ENCODE results near the gene RND3. TPM values are rescaled to one million over a fixed set of nuclear protein-coding genes. Genes with fewer than 3 reads are reported as not detected.

The RND3 gene, protein sequence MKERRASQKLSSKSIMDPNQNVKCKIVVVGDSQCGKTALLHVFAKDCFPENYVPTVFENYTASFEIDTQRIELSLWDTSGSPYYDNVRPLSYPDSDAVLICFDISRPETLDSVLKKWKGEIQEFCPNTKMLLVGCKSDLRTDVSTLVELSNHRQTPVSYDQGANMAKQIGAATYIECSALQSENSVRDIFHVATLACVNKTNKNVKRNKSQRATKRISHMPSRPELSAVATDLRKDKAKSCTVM
- total RNA-seq (2016; rRNA removed; fragmentation: Illumina TruSeq; extraction: Trizol) = 0.13 and 0.73 TPM in 2 replicates
- total RNA-seq (2016; cell fraction: cytosol; rRNA removed; fragmentation: Illumina TruSeq; extraction: Trizol; ENCODE audit: low read depth) = not detected in 2 replicates
- 0.19 and 0.71 TPM in 2 replicates for total RNA-seq (2016; cell fraction: insoluble cytoplasmic fraction; rRNA removed; fragmentation: Illumina TruSeq; extraction: Trizol)
- 0.10 and 0.25 TPM in 2 replicates for total RNA-seq (2016; cell fraction: membrane; rRNA removed; fragmentation: Illumina TruSeq; extraction: Trizol)
- 0.41 and 0.59 TPM in 2 replicates for total RNA-seq (2016; cell fraction: nucleus; rRNA removed; fragmentation: Illumina TruSeq; extraction: Trizol)
- 0.24 and 0.42 TPM in 2 replicates for polyA plus RNA-seq (2011; rRNA removed)
- 0.17 and 0.42 TPM in 2 replicates for polyA plus RNA-seq (2011; cell fraction: cytosol; rRNA removed)
- 0.59 TPM in 1 of 2 replicates, not detected in the other for polyA plus RNA-seq (2011; cell fraction: nucleus; rRNA removed)
- polyA plus RNA-seq (2012) = 0.17 and 0.20 TPM in 2 replicates
- polyA plus RNA-seq (2016; cell fraction: cytosol; fragmentation: Illumina TruSeq; extraction: Trizol; ENCODE audit: low read depth) = not detected in 2 replicates
- 0.29 and 0.58 TPM in 2 replicates for polyA plus RNA-seq (2016; cell fraction: insoluble cytoplasmic fraction; fragmentation: Illumina TruSeq; extraction: Trizol; ENCODE audit: low read depth)
- not detected in 2 replicates for polyA plus RNA-seq (2016; cell fraction: membrane; fragmentation: Illumina TruSeq; extraction: Trizol; ENCODE audit: low read depth)
- 0.27 and 0.67 TPM in 2 replicates for polyA plus RNA-seq (2016; cell fraction: nucleus; fragmentation: Illumina TruSeq; extraction: Trizol; ENCODE audit: insufficient read depth, low read depth)
- 34.6 TPM in 1 of 2 replicates, not detected in the other for polyA minus RNA-seq (2011; rRNA and poly(A)+ RNA removed; ENCODE audit: low replicate concordance)
- 0.69 and 0.70 TPM in 2 replicates for polyA minus RNA-seq (2011; cell fraction: cytosol; rRNA and poly(A)+ RNA removed)
- polyA minus RNA-seq (2011; cell fraction: nucleus; rRNA and poly(A)+ RNA removed) = 0.87 and 1.0 TPM in 2 replicates
- percentile 38 among the genes with signal in this experiment for Bru-seq, nascent RNA
- BruChase-seq, experiment 1, labeled RNA remaining after a 6-hour chase = percentile 23 among the genes with signal in this experiment
- BruChase-seq, experiment 2, labeled RNA remaining after a 2-hour chase = percentile 32 among the genes with signal in this experiment
- long read RNA-seq, experiment 1 = 0 reads
- long read RNA-seq, experiment 2 = 0 reads

DNA sequence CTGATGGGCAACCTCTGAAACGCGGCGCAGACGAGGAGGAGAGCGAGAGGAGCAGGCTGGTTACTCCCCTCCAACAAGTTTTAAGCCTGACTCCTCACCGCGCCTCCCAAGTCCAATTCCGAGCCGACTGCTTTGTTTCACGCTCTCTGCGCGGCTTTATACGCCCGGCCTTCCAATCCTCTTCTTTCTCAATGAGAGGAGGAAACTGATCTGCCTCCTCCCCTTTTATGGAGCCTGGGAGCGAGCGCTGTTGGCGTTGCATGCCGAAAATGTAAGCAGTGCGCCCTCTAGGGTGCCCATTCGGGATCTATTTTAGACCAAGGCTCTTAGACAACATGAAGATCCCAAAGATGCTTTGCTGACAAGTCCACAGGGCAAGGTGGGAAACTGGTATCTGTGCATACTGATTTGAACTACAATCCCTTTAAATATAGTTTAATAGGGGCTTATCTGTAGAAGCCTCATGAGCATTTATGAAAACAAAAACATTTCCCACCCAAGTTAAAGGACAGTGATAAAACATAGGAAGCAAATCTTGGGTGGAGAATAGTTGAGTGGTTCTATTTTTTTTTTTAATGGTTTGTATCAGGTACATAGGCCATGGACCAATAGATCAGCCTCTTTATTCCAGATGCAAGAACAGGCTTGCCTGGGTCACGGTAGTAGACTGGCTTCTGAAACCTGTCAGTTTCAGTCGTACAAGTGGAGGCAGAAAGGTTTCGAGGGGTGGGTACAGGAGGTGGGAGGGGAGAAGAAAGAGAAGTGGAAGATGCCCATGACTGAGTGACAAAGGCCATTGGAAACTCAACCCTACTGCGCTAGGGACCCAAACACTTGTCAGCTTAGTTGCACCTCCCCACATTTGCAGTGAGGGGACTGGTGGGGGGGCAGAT, at the start of gene RND3:
Gene RND3, minus strand, starts transcription at position 131 of the 893 bp plus-strand sequence. CDS start 250 bp downstream, outside the sequence.
- no peak within 1 kb of the TSS for H2AFZ ChIP-seq (ENCODE audit: low read length)
- H3K4me1 ChIP-seq (ENCODE audit: insufficient read depth, low read length) = peaks cover 21% of the 10 kb centered on the region
- FAIRE-seq = peak; percentile 78
- intact Hi-C loops (cut with micrococcal nuclease; ENCODE audit: unreplicated experiment) = loop anchor here (1.0 to 5.0 kb wide), 3 partner anchors 500 to 890 kb away; no protein-coding TSS in a partner anchor
- H3K9ac ChIP-seq (ENCODE audit: insufficient read depth, low read depth, low read length) = no peak within 1 kb of the TSS
- no peaks in the 10 kb centered on the region for H3K36me3 ChIP-seq (replicated peaks in 1 of 2; ENCODE audit: control insufficient read depth in 1 of 2, insufficient read depth in 2 of 2, low read length in 2 of 2)
- peak; percentile 87 for DNase-seq (ENCODE audit: low spot score)
- ChIA-PET POLR2A (no interaction called here), CTCF (ENCODE audit: low intra/inter-chr PET ratio, low total read pairs) (interaction anchor here (1.2 to 1.9 kb wide), 2 partner anchors 888 to 890 kb away, joined by 3 to 19 read pairs; no protein-coding TSS in a partner anchor)
- H4K20me1 ChIP-seq (ENCODE audit: insufficient read depth, low read length) = no peaks in the 10 kb centered on the region
- ATAC-seq = peak; percentile 85
- H3K9me3 ChIP-seq (ENCODE audit: low read length) = no peaks in the 10 kb centered on the region
- 8% methylated on average over 24 of the region's 24 CpGs for WGBS (ENCODE audit: low lambda C conversion rate)
- peaks cover 6 to 31% of the 10 kb centered on the region in 2 experiments; a peak in 4 of 5 replicates for H3K27me3 ChIP-seq (ENCODE audit: control insufficient read depth in 1 of 2, insufficient read depth in 2 of 2, low read length in 2 of 2)
- no TSS peak for BruUV-seq (replicated peaks)
- H3K4me2 ChIP-seq (ENCODE audit: low read depth, low read length) = peak within 1 kb of the TSS; percentile 86
- no peak within 1 kb of the TSS for H3K27ac ChIP-seq (ENCODE audit: extremely low read length, insufficient read depth, low read length)
- H3K4me3 ChIP-seq (replicated peaks in 1 of 3; ENCODE audit: insufficient read depth in 1 of 3, low read depth in 2 of 3, low read length in 3 of 3) = peak within 1 kb of the TSS; percentile 40 to 56 (median 43); a peak in 4 of 6 replicates
- no peaks in the 10 kb centered on the region for H3K79me2 ChIP-seq (ENCODE audit: insufficient read depth, low read length)
- in situ Hi-C loops (cut with HindIII; ENCODE audit: extremely low pct_ligation_motif_present, low pct_unique_long_range_greater_than_20kb) = loop anchor here (5.0 kb wide), 1 partner anchor 890 kb away; no protein-coding TSS in a partner anchor
- TF ChIP-seq ZNF230 (CRISPR knock-in tag; IDR thresholded peaks at IDR 0.05) (no peak), ZNF451 (CRISPR knock-in tag; IDR thresholded peaks at IDR 0.05) (no peak), STAG1 (CRISPR knock-in tag; IDR thresholded peaks at IDR 0.05) (peak; percentile 86), ZFY (CRISPR knock-in tag; IDR thresholded peaks at IDR 0.05) (peak; percentile 21; the same call in 1 of the 2 replicates), GABPB1 (CRISPR knock-in tag; IDR thresholded peaks at IDR 0.05) (peak; percentile 23; the same call in 1 of the 2 replicates), KLF15 (CRISPR knock-in tag; IDR thresholded peaks at IDR 0.05; ENCODE audit: borderline replicate concordance) (no peak)
- TF ChIP-seq, protein P1, sequence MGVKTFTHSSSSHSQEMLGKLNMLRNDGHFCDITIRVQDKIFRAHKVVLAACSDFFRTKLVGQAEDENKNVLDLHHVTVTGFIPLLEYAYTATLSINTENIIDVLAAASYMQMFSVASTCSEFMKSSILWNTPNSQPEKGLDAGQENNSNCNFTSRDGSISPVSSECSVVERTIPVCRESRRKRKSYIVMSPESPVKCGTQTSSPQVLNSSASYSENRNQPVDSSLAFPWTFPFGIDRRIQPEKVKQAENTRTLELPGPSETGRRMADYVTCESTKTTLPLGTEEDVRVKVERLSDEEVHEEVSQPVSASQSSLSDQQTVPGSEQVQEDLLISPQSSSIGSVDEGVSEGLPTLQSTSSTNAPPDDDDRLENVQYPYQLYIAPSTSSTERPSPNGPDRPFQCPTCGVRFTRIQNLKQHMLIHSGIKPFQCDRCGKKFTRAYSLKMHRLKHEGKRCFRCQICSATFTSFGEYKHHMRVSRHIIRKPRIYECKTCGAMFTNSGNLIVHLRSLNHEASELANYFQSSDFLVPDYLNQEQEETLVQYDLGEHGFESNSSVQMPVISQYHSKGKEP (CRISPR knock-in tag; IDR thresholded peaks at IDR 0.05) = no peak
- TF ChIP-seq, protein P2, sequence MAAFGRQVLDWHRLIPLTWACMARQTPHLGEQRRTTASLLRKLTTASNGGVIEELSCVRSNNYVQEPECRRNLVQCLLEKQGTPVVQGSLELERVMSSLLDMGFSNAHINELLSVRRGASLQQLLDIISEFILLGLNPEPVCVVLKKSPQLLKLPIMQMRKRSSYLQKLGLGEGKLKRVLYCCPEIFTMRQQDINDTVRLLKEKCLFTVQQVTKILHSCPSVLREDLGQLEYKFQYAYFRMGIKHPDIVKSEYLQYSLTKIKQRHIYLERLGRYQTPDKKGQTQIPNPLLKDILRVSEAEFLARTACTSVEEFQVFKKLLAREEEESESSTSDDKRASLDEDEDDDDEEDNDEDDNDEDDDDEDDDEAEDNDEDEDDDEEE (CRISPR knock-in tag; IDR thresholded peaks at IDR 0.05) = no peak
- TF ChIP-seq, protein P3, sequence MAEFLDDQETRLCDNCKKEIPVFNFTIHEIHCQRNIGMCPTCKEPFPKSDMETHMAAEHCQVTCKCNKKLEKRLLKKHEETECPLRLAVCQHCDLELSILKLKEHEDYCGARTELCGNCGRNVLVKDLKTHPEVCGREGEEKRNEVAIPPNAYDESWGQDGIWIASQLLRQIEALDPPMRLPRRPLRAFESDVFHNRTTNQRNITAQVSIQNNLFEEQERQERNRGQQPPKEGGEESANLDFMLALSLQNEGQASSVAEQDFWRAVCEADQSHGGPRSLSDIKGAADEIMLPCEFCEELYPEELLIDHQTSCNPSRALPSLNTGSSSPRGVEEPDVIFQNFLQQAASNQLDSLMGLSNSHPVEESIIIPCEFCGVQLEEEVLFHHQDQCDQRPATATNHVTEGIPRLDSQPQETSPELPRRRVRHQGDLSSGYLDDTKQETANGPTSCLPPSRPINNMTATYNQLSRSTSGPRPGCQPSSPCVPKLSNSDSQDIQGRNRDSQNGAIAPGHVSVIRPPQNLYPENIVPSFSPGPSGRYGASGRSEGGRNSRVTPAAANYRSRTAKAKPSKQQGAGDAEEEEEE (CRISPR knock-in tag; IDR thresholded peaks at IDR 0.05; ENCODE audit: borderline replicate concordance) = no peak

Measured in HepG2 (cell line).